Fibroblast of skin of left quadriceps (primary cell): ENCODE measurements around the gene TEKT5.

Source experiments
- DNase-seq, 2 experiments: peaks; one replicate each; pipeline ENCODE4 v3.0.0-alpha.2; 2013; ENCODE audit warnings: low read depth in 2 of 2

TEKT5 gene

GRCh38 chr16:10611825-10612342 is 82.8 kb downstream of the TEKT5 start:
- no peak for DNase-seq

- no peak for DNase-seq
Measured at GRCh38 chr16:10610499-10611184, 84.1 kb downstream of the TEKT5 start.

- DNase-seq = peak; percentile 61 to 67
Measured at GRCh38 chr16:10609402-10609774, 85.3 kb downstream of the TEKT5 start.

GRCh38 chr16:10608687-10609401 is 85.9 kb downstream of the TEKT5 start:
- DNase-seq = peak in 1 of 2 experiments; percentile 20

GRCh38 chr16:10607157-10607556 is 87.6 kb downstream of the TEKT5 start:
- DNase-seq = no peak

GRCh38 chr16:10606607-10607006 is 88.1 kb downstream of the TEKT5 start:
- DNase-seq = no peak

- no peak for DNase-seq
Measured at GRCh38 chr16:10605636-10606035, 89.1 kb downstream of the TEKT5 start.

- no peak for DNase-seq
Measured at GRCh38 chr16:10601444-10602408, 93.0 kb downstream of the TEKT5 start.

GRCh38 chr16:10600782-10601443 is 93.8 kb downstream of the TEKT5 start:
- peak in 1 of 2 experiments; percentile 47 for DNase-seq

GRCh38 chr16:10599626-10600025 is 95.1 kb downstream of the TEKT5 start:
- no peak for DNase-seq

- no peak for DNase-seq
Measured at GRCh38 chr16:10598157-10598556, 96.6 kb downstream of the TEKT5 start.

GRCh38 chr16:10597187-10597601 is 97.5 kb downstream of the TEKT5 start:
- DNase-seq = no peak

- no peak for DNase-seq
Measured at GRCh38 chr16:10594312-10594950, 100.3 kb downstream of the TEKT5 start.

- no peak for DNase-seq
Measured at GRCh38 chr16:10592611-10593010, 102.1 kb downstream of the TEKT5 start.

- DNase-seq = no peak
Measured at GRCh38 chr16:10590342-10590741, 104.4 kb downstream of the TEKT5 start.

GRCh38 chr16:10589109-10589508 is 105.6 kb downstream of the TEKT5 start:
- no peak for DNase-seq

- DNase-seq = no peak
Measured at GRCh38 chr16:10587622-10588021, 107.1 kb downstream of the TEKT5 start.

GRCh38 chr16:10584981-10585438 is 109.7 kb downstream of the TEKT5 start:
- peak; percentile 39 to 44 for DNase-seq

GRCh38 chr16:10583269-10583668 is 111.5 kb downstream of the TEKT5 start:
- no peak for DNase-seq

GRCh38 chr16:10581507-10581906 is 113.2 kb downstream of the TEKT5 start:
- no peak for DNase-seq

GRCh38 chr16:10580883-10581247 is 113.9 kb downstream of the TEKT5 start:
- no peak for DNase-seq
